Vagina (tissue), 2 donors: Measurements from ENCODE around the gene C19orf53.

ENCODE experiments used
- POLR2A ChIP-seq, 2 donors: fragments of 450-650 bp; IDR thresholded peaks; one replicate each; pipeline ENCODE4 v1.6.1; 2017; ENCODE audit warnings: antibody characterized with exemption in 2 of 2, mild to moderate bottlenecking in 2 of 2, moderate library complexity in 2 of 2
- POLR2AphosphoS5 ChIP-seq, 2 donors: sonication (generic); formaldehyde crosslinking; IDR thresholded peaks; one replicate each; pipeline ENCODE4 v1.9.0; 2017; ENCODE audit warnings: antibody characterized with exemption in 2 of 2, mild to moderate bottlenecking in 2 of 2, low read depth in 1 of 2; ENCODE audit not compliant: insufficient read depth in 1 of 2
- TF ChIP-seq, protein P1 (sequence below), 3 experiments: fragments of 450-650 bp in 2 of 3; fragments of 200-600 bp in 1 of 3; sonication (generic) in 1 of 3; IDR thresholded peaks; one replicate each; pipeline ENCODE4 v1.5.1; 2017 to 2019; ENCODE audit warnings: antibody characterized with exemption in 3 of 3, mild to moderate bottlenecking in 2 of 3, moderate library complexity in 2 of 3

DNA sequence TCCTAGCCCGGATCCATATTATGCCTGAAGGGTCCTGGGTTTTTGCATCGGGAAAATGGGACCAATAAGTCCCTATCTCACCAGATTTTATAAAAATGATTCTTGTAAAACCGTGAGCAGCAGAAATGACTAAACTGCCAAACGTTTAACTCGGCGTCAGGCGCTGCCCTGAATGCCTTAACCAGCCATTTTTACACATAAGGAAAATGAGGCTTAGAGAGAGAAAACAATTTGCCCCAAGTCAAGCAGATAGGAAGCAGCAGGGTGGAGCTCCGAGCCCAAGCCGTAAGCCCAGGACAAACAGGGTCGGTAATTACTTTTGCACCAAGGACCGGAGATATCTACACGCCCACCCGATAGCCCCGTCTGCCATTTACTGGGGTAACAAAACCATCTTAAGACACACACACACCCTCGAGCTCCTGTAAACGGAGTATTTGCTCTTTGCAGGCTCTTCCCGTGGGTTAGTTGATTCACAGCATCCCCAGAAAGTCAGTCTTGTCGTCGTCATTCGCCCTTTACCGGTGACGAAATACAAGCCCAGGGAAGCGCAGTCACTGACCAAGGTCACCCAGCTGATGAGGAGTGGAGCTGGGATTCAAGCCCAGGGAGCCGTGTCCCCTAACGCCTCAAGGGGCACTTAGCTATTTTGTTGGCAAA, 26.0 kb upstream of the C19orf53 start:
- TF ChIP-seq, protein P1, sequence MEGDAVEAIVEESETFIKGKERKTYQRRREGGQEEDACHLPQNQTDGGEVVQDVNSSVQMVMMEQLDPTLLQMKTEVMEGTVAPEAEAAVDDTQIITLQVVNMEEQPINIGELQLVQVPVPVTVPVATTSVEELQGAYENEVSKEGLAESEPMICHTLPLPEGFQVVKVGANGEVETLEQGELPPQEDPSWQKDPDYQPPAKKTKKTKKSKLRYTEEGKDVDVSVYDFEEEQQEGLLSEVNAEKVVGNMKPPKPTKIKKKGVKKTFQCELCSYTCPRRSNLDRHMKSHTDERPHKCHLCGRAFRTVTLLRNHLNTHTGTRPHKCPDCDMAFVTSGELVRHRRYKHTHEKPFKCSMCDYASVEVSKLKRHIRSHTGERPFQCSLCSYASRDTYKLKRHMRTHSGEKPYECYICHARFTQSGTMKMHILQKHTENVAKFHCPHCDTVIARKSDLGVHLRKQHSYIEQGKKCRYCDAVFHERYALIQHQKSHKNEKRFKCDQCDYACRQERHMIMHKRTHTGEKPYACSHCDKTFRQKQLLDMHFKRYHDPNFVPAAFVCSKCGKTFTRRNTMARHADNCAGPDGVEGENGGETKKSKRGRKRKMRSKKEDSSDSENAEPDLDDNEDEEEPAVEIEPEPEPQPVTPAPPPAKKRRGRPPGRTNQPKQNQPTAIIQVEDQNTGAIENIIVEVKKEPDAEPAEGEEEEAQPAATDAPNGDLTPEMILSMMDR (IDR thresholded peaks at IDR 0.05): no peak
- no peak for TF ChIP-seq POLR2A (IDR thresholded peaks at IDR 0.05)
- TF ChIP-seq POLR2AphosphoS5 (IDR thresholded peaks at IDR 0.05; ENCODE audit: insufficient read depth in 1 of 2, low read depth in 1 of 2): no peak
